NOMO-1 treated with dmso at 0.1 percent for 144 hours (cell line): ENCODE measurements around the gene MCM3.

Source experiments
- DNase-seq: peaks from one replicate; lab custom pipeline; 2025; ENCODE audit not compliant: unreplicated experiment; lab: John Stamatoyannopoulos, UW

Gene MCM3

GRCh38 chr6:52284460-52285176 is at the start of gene MCM3:
Gene MCM3, minus strand, starts transcription at chr6:52284742. Its CDS starts 68 bp downstream, at chr6:52284674.
- peak; percentile 99 for DNase-seq

GRCh38 chr6:52333840-52334200 is 49.3 kb upstream of the MCM3 start:
- DNase-seq: no peak

GRCh38 chr6:52331793-52332457 is 47.4 kb upstream of the MCM3 start:
- DNase-seq: no peak

DNA sequence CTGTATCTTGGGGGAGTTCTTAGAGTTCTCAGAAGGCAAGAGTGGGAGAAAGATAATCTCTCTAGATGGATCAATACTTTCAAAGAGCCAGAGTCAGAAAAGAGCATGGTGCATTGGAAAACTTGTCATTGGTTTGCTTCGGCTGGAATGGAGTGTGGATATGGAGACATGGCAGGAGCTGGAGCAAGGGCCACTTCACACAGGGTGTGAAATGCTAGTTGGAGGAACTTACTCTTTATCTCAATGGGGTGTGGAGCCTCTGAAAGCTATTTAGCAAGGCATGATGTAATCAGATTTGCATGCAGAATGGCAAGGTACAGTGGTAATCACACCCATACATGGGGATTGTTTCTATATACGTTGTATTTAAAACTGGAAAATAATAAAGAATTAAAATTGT is 45.9 kb upstream of the MCM3 start:
- DNase-seq: peak; percentile 77

DNA sequence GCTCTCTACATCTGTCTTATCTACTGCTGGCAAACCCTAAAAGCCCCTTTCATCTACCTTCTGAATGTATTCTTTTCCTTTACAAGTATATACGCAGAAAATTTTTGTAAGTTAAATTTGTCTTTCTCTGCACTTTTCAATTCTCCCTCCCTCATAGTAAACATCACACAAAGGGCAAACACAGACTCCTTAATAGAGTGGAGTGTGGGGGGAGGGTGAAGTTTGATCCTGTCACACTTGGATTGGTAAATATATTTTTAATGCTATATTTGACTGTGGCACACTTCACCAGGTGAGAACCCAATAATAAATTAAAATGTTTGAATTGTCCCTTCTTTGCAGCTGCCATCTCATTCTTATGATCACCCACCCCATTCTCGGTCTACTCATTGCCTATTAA is 44.2 kb upstream of the MCM3 start:
- no peak for DNase-seq

DNA sequence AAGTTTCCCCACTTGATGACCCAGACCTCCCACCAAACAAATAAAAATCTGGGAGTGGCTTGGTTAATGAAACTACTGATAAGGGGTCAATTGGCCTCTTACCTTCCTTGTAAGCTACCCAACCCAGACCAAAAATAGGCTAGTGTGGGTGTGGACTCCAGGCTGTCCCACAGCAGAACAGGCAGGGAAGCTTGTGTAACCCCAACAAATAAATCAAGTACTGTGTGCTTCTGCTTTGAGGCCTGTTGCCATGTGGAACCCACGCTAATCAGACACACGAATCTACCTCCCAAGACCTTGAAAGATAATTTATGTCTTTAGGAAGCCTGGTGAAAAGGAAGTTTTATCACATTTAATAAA is 43.7 kb upstream of the MCM3 start:
- DNase-seq: peak; percentile 90

GRCh38 chr6:52326540-52327364 is 42.2 kb upstream of the MCM3 start:
- no peak for DNase-seq

DNA sequence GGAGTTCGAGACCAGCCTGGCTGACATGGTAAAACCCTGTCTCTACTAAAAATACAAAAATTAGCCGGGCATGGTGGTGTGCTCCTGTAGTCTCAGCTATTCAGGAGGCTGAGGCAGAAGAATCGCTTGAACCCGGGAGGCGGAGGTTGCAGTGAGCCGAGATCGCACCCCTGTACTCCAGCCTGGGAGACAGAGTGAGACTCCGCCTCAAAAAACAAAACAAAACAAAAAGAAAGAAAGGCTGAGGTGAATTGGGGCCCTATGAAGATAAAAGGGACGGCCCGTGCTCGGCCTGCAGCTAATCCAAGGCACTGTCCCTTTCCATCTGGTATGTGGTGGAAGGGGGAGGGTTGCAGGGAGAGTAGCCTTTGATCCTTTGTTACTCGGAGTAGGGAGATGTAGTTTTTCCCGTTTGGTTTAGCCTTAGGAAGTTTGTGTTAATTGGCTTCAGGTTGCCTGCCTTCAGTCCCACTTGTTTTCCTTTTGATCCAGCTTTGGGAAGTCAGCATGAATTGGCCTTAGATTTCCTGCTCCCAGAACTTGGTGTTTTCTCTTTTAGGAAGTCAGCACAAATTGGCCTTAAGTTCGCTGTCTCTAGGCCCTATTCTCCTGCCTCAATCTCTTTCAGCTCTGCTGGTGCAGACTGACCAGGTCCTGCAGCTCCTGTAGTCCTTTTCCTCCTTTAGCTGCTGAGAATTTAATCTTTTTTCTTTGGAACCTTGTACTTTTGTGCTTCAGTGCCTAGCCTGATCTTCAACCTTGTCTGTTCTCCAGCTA is 41.3 kb upstream of the MCM3 start:
- DNase-seq: no peak

DNA sequence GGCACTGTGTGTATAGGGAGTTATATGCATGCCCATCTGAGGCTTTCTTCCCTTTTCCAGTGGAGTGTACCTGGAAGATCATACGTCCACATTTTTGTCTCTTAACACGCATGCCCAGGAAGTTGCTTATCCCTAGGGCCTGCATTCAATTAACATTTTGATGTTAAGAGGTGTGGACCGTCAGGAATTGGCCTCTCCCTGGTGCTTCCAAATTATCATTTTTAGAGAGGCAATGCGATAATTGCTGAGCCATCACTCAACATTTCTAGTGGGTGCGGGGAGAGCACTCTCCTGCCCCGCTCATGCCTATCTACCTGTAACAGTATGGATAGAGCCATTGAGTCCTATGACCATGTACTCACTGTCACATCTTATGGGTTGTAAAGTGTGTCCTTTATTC is 39.6 kb upstream of the MCM3 start:
- no peak for DNase-seq

- peak; percentile 44 for DNase-seq
These were observed 33.5 kb upstream of the MCM3 start for GRCh38 chr6:52317841-52318581.

GRCh38 chr6:52317211-52317610 is 32.7 kb upstream of the MCM3 start:
- DNase-seq: no peak

- DNase-seq: no peak
These were observed 30.2 kb upstream of the MCM3 start for GRCh38 chr6:52314752-52315151.

- no peak for DNase-seq
These were observed 27.9 kb upstream of the MCM3 start for GRCh38 chr6:52312461-52312860.

DNA sequence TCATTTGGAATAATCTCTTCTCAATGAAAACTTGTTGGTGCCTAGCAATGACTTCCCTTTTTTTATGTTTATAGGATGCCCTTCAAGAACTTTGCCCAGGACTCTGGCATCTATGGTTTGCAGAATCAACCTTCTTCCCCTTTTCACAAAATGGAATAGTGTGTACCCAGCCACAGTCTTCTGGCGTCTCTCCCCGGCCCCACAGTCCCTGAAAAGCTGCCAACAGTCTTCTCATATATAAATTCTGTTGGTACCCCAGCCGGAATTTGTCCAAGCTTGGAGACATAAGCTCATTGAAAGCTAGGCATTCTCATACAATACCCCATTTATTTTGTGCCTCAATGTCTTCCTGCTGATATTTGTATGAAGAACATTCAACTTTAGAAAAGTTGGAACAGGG is 26.4 kb upstream of the MCM3 start:
- peak; percentile 65 for DNase-seq

- no peak for DNase-seq
These were observed 23.4 kb upstream of the MCM3 start for GRCh38 chr6:52307900-52308372.

GRCh38 chr6:52306972-52307870 is 22.7 kb upstream of the MCM3 start:
- peak; percentile 31 for DNase-seq

DNA sequence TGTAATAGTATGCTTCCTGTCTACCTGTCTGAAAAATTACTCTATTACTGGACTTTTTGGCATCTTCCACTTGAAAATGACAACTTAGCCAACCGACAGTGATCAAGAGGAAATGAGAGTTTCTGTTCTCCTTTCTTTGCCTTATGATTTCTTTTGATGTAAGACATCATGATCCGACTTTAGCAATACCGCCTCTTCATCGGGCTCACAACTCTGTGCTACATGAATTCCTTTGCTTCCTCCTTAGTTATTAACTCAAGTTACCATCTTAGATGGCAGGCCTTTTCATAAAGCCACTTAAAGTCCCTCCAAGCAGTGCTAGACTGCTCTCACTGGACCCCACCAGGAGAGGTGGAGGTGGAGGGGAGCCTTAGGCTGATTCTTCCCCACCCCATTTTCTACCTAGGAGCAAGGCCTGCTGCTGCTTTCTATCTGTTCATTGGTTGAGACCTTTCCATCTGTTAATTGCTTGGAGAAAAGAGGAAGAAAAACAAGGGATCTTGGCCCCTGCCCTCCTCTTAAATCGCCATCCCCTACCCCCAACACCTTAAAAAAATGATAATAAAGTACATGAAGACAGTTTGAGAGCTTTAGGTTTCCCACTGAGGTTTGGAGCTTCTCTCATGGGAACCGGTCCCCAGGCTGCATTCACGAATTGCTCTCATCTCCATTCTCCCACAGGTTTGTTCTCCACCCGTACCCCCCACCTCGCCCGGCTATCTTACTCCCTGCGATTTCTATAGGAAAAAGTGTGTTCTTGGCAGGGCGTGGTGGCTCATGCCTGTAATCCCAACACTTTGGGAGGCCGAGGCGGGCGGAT is 21.6 kb upstream of the MCM3 start:
- peak; percentile 92 for DNase-seq

DNA sequence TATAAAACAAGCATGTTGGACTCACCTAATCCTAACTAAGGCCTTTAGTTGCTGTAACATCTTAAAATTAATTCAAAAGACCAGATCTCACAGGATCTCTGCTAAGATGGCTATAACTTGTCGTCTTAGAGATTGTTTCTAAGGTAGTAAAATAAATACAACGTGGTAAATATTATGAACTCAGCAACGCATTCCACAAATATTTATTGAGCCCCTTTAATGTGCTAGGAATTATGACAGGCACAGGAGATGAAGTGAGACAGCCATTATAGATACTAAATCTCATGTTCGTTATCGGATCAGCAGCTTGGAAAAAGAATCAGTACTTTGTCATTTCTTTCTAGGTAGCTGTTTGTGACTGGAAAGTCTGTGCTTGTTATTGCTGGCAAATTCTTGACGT is 20.9 kb upstream of the MCM3 start:
- no peak for DNase-seq

DNA sequence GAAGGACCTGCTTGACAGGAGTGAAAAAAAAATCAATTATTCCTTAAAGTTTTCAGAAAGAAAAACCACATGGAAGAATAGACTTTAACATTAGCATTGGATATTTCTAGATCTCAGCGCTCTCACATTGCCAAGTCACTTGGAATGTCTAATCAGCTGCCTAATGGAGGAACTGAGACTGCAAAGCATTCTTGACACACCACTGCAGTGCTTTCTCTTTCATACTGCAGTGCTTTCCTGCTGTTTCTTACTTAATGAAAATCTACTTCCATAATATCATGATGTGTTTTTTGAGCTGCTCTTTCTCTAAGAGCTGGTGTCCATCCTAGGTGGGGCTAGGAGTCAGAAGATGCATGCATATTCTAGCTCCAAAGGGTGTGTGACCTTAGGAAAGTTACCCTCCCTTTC is 20.4 kb upstream of the MCM3 start:
- DNase-seq: peak; percentile 21
